Hepatocyte (in vitro differentiated cells): ENCODE measurements around the gene ARHGAP6.

Source experiments
- EZH2 ChIP-seq: fragments of 200-600 bp; sonication (generic); IDR thresholded peaks from 2 replicates; pipeline ENCODE4 v1.6.1; 2016; ENCODE audit warnings: antibody characterized with exemption, mild to moderate bottlenecking, borderline replicate concordance
- EZH2phosphoT487 ChIP-seq: fragments of 200-600 bp; sonication (generic); IDR thresholded peaks from one replicate; pipeline ENCODE4 v1.6.1; 2018; ENCODE audit warnings: antibody characterized with exemption, mild to moderate bottlenecking, low read depth, moderate library complexity; ENCODE audit not compliant: unreplicated experiment, severe bottlenecking
- TF ChIP-seq, protein P1 (sequence below): fragments of 200-600 bp; sonication (generic); IDR thresholded peaks from 2 replicates; pipeline ENCODE4 v1.5.1; 2016; ENCODE audit warnings: antibody characterized with exemption, mild to moderate bottlenecking; ENCODE audit not compliant: poor library complexity

- TF ChIP-seq, protein P1, sequence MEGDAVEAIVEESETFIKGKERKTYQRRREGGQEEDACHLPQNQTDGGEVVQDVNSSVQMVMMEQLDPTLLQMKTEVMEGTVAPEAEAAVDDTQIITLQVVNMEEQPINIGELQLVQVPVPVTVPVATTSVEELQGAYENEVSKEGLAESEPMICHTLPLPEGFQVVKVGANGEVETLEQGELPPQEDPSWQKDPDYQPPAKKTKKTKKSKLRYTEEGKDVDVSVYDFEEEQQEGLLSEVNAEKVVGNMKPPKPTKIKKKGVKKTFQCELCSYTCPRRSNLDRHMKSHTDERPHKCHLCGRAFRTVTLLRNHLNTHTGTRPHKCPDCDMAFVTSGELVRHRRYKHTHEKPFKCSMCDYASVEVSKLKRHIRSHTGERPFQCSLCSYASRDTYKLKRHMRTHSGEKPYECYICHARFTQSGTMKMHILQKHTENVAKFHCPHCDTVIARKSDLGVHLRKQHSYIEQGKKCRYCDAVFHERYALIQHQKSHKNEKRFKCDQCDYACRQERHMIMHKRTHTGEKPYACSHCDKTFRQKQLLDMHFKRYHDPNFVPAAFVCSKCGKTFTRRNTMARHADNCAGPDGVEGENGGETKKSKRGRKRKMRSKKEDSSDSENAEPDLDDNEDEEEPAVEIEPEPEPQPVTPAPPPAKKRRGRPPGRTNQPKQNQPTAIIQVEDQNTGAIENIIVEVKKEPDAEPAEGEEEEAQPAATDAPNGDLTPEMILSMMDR: no peak
- TF ChIP-seq EZH2 (no peak), EZH2phosphoT487 (no peak)
These were observed 46.3 kb downstream of the ARHGAP6 start for GRCh38 chrX:11619441-11619840.
